GM12878 (cell line): ENCODE data around the gene MLN. TPM values are rescaled to one million over a fixed set of nuclear protein-coding genes. Genes with fewer than 3 reads are reported as not detected.
"Not testable (repeated sequence)": the region's sequence is repeated elsewhere in the genome, so short reads cannot be mapped to it uniquely, and the experiment has no call there.

Experiments used
- ATAC-seq: fragments of 200-7000 bp; cut with Tn5 transposase; 3 replicates; pipeline ENCODE4 v1.9.1; 2020; ENCODE audit warnings: mild to moderate bottlenecking, moderate library complexity
- BruUV-seq: library from RNA; stranded (reverse); fragments of 400-500 nt; replicated peaks from 2 replicates; lab custom pipeline; 2021; lab: Mats Ljungman, UMichigan
- CTCF ChIA-PET: fragments of 300-600 bp; sonication (Branson Sonifier 250); formaldehyde crosslinking; extraction: SDS; loops from one replicate; lab custom pipeline; 2021; ENCODE audit warnings: inconsistent platforms; lab: Yijun Ruan, JAX
- POLR2A ChIA-PET: fragments of 350-600 bp; formaldehyde crosslinking; extraction: SDS; loops from one replicate; lab custom pipeline; 2021; ENCODE audit warnings: inconsistent platforms; lab: Charles Lee
- RAD21 ChIA-PET: fragments of 300-600 bp; sonication (Branson Sonifier 250); formaldehyde crosslinking; loops from one replicate; lab custom pipeline; 2023; ENCODE audit warnings: antibody characterized with exemption; ENCODE audit not compliant: unreplicated experiment; lab: Charles Lee
- SMC1A ChIA-PET: fragments of 300-600 bp; sonication (Branson Sonifier 250); formaldehyde crosslinking; loops from one replicate; lab custom pipeline; 2023; ENCODE audit not compliant: unreplicated experiment, uncharacterized antibody; lab: Charles Lee
- DNase-seq: peaks from one replicate; pipeline ENCODE4 v3.0.0-alpha.2; 2011; ENCODE audit warnings: low read depth, low spot score
- FAIRE-seq: peaks from 3 replicates; lab custom pipeline; 2011; peaks lifted over from hg19 to GRCh38; lab: Jason Lieb, UNC
- H2AFZ ChIP-seq: 2 replicates; pipeline ENCODE4 v1.6.0; 2011; ENCODE audit warnings: low read depth, low read length, control low read depth; ENCODE audit not compliant: control insufficient read depth
- H3K27ac ChIP-seq: 2 replicates; pipeline ENCODE4 v1.5.1; 2011; ENCODE audit warnings: control low read depth; ENCODE audit not compliant: control insufficient read depth, insufficient read depth
- H3K27me3 ChIP-seq, 2 experiments: replicated peaks in 1 of 2; 2 replicates each; pipeline versions ENCODE4 v1.6.0 to v1.6.1; 2011; ENCODE audit warnings: low read length in 1 of 2; ENCODE audit not compliant: control insufficient read depth in 2 of 2, insufficient read depth in 2 of 2
- H3K36me3 ChIP-seq, 2 experiments: 2 replicates each; pipeline ENCODE4 v1.5.1; 2011; ENCODE audit warnings: low read length in 1 of 2; ENCODE audit not compliant: control insufficient read depth in 2 of 2, insufficient read depth in 2 of 2
- H3K4me1 ChIP-seq: 2 replicates; pipeline ENCODE4 v1.6.1; 2011; ENCODE audit warnings: mild to moderate bottlenecking, low read length, moderate library complexity, mixed read lengths; ENCODE audit not compliant: control insufficient read depth, insufficient read depth
- H3K4me2 ChIP-seq: 2 replicates; pipeline ENCODE4 v1.6.0; 2011; ENCODE audit warnings: control low read depth; ENCODE audit not compliant: control insufficient read depth, insufficient read depth
- H3K4me3 ChIP-seq: fragments of 200-600 bp; sonication (generic); 2 replicates; pipeline ENCODE4 v1.5.1; 2016
- H3K79me2 ChIP-seq: 2 replicates; pipeline ENCODE4 v1.6.0; 2011; ENCODE audit warnings: low read length; ENCODE audit not compliant: control insufficient read depth, insufficient read depth
- H3K9ac ChIP-seq: 2 replicates; pipeline ENCODE4 v1.8.0; 2011; ENCODE audit warnings: low read length, control low read depth, mixed read lengths; ENCODE audit not compliant: control insufficient read depth, insufficient read depth
- H3K9me3 ChIP-seq: replicated peaks from 3 replicates; pipeline ENCODE4 v1.5.1; 2011; ENCODE audit warnings: mild to moderate bottlenecking, low read length; ENCODE audit not compliant: control insufficient read depth, insufficient read depth
- H4K20me1 ChIP-seq: 2 replicates; pipeline ENCODE4 v1.6.0; 2011; ENCODE audit not compliant: control insufficient read depth, insufficient read depth
- WGBS: methylation state at CpG from one replicate; pipeline ENCODE4 v1.1.6; 2016; ENCODE audit warnings: low lambda C conversion rate; ENCODE audit not compliant: insufficient replicate concordance, insufficient coverage; ENCODE audit errors: missing lambda C conversion rate; 5-methylcytosine and 5-hydroxymethylcytosine counted together
- in situ Hi-C: fragments of 300-500 bp; cut with MboI; formaldehyde crosslinking; loops from 9 replicates; pipeline ENCODE4 v1.14.3; 2018; ENCODE audit warnings: mixed read lengths
- intact Hi-C: fragments of 100-400 bp; cut with micrococcal nuclease; formaldehyde crosslinking; loops from one replicate; pipeline ENCODE4 v1.14.2; 2022; ENCODE audit not compliant: unreplicated experiment
- polyA plus RNA-seq, 11 experiments: library from polyadenylated mRNA; depleted of rRNA in 4 of 11; unstranded in 6 of 11; stranded (reverse) in 5 of 11; fragments of >200 nt; fragmentation: Nextera tagmentation in 4 of 11; fragmentation: Illumina TruSeq in 1 of 11; extraction: Ambion mirVana in 4 of 11; extraction: Trizol in 1 of 11; gene quantifications; 1 replicate in 1 of 11; 2 replicates in 10 of 11; pipeline versions ENCODE4 v1.2.1 to v1.2.3, GENCODE V29; 2011 to 2016; ENCODE audit warnings: inconsistent platforms in 2 of 11, missing spikeins in 2 of 11, low read depth in 1 of 11
- total RNA-seq, 4 experiments: library from RNA; depleted of rRNA in 3 of 4; stranded (reverse); fragments of >200 nt in 3 of 4; fragmentation: Illumina TruSeq in 1 of 4; extraction: Trizol in 1 of 4; gene quantifications; 2 replicates each; pipeline versions ENCODE4 v1.2.1 to v1.2.3, GENCODE V29; 2013 to 2021

The MLN gene
- total and polyA plus RNA-seq, 10 of the 15 experiments (the other 5 are each of a cell fraction or from before 2014, with no cell fraction given), result not detected

DNA sequence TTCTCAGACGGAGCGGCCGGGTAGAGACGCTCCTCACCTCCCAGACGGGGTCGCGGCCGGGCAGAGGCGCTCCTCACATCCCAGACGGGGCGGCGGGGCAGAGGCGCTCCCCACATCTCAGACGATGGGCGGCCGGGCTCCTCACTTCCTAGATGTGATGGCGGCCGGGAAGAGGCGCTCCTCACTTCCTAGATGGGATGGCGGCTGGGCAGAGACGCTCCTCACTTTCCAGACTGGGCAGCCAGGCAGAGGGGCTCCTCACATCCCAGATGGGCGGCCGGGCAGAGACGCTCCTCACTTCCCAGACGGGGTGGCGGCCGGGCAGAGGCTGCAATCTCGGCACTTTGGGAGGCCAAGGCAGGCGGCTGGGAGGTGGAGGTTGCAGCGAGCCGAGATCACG, 29.0 kb upstream of the MLN start:
- ATAC-seq, intact Hi-C loops, H3K27me3 ChIP-seq, BruUV-seq, RAD21 ChIA-PET, H3K9ac ChIP-seq, H3K4me1 ChIP-seq, DNase-seq, H4K20me1 ChIP-seq, POLR2A ChIA-PET, H2AFZ ChIP-seq, CTCF ChIA-PET, in situ Hi-C loops, H3K36me3 ChIP-seq, H3K79me2 ChIP-seq, SMC1A ChIA-PET, H3K27ac ChIP-seq, H3K4me3 ChIP-seq, FAIRE-seq, H3K9me3 ChIP-seq, H3K4me2 ChIP-seq: not testable (repeated sequence)
- WGBS, result 83% methylated on average over 13 of the region's 32 CpGs

DNA sequence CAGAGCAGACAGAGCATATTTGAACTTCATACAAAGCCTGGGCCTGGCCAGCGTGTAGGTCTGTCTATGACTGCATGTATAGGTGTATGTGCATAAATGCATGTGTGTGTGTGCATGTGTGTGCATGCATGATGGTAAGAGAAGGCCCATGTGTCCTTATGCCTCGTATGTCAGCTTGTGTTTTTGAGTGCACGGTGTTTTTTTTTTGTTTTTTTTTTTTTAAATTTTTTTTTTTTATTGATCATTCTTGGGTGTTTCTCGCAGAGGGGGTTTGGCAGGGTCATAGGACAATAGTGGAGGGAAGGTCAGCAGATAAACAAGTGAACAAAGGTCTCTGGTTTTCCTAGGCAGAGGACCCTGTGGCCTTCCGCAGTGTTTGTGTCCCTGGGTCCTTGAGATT, 27.9 kb upstream of the MLN start:
- H3K9ac ChIP-seq, H3K4me2 ChIP-seq, SMC1A ChIA-PET, ATAC-seq, intact Hi-C loops, H3K36me3 ChIP-seq, BruUV-seq, in situ Hi-C loops, H2AFZ ChIP-seq, H3K4me3 ChIP-seq, POLR2A ChIA-PET, H4K20me1 ChIP-seq, CTCF ChIA-PET, H3K27me3 ChIP-seq, DNase-seq, RAD21 ChIA-PET, FAIRE-seq, H3K27ac ChIP-seq, H3K4me1 ChIP-seq, H3K9me3 ChIP-seq, H3K79me2 ChIP-seq: not testable (repeated sequence)
- 21% methylated on average over 3 of the region's 5 CpGs for WGBS
